Activated naive CD8-positive, alpha-beta T cell treated with anti-CD3 and anti-CD28 coated beads, Interleukin-2, amount 50 U/mL, for 24 hours (primary cell): Measurements from ENCODE around the gene RABL6.
"Not testable (repeated sequence)": the region's sequence is repeated elsewhere in the genome, so short reads cannot be mapped to it uniquely, and the experiment has no call there.

Experiments
- ATAC-seq: fragments of 150-1000 bp; cut with Tn5 transposase; one replicate; pipeline ENCODE4 v1.10.0; 2021
- DNase-seq: peaks from one replicate; pipeline ENCODE4 v3.0.0; 2021
- H3K27ac Mint-ChIP-seq: one replicate; pipeline ENCODE4 v1.8.0; 2021; ENCODE audit warnings: mild to moderate bottlenecking, mixed read lengths
- H3K27me3 Mint-ChIP-seq: one replicate; pipeline ENCODE4 v1.8.0; 2021; ENCODE audit warnings: mixed read lengths
- H3K36me3 Mint-ChIP-seq: one replicate; pipeline ENCODE4 v1.8.0; 2021; ENCODE audit warnings: low read depth, mixed read lengths
- H3K4me1 Mint-ChIP-seq: one replicate; pipeline ENCODE4 v1.8.0; 2021; ENCODE audit warnings: mixed read lengths
- H3K4me3 Mint-ChIP-seq: one replicate; pipeline ENCODE4 v1.8.0; 2021; ENCODE audit warnings: mild to moderate bottlenecking, moderate library complexity, mixed read lengths
- H3K9me3 Mint-ChIP-seq: one replicate; pipeline ENCODE4 v1.8.0; 2021; ENCODE audit warnings: mixed read lengths

RABL6 gene

DNA sequence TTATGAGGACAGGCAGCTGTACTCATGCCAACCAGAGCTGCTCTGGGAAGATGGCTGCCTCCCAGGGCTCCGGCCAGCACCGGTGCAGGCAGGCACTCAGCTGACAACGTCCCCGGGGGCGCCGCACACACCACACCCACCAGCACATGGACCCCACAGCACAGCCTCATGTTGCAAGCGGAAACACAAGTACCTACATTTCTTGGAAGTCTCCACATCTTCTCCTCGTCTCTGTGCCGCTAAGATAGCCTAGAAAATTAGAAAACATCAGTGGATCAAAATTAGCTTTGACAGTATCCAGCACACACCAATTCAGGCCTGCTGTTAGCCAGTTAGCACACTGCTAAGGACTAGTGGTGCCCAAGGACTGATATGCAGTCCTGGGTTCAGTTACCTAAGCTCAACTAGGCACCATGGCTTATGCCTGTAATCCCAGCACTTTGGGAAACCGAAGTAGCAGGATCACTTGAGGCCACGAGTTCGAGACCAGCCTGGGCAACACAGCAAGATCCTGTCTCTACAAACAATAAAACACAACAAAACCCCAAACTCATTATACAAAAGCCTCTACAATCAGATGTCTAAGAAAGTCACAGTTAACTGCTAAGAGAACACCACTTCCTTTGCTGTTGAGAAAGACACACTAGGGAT is 56.0 kb downstream of the RABL6 start:
- ATAC-seq (no peak), DNase-seq (no peak)
- no peaks in the 10 kb centered on the region for H3K9me3 Mint-ChIP-seq
- H3K4me3 Mint-ChIP-seq, result no peak overlapping the region
- peaks cover 23% of the 10 kb centered on the region for H3K4me1 Mint-ChIP-seq
- peak overlapping the region; percentile 73 for H3K27ac Mint-ChIP-seq
- peaks cover 10% of the 10 kb centered on the region for H3K36me3 Mint-ChIP-seq
- H3K27me3 Mint-ChIP-seq, result no peaks in the 10 kb centered on the region

DNA sequence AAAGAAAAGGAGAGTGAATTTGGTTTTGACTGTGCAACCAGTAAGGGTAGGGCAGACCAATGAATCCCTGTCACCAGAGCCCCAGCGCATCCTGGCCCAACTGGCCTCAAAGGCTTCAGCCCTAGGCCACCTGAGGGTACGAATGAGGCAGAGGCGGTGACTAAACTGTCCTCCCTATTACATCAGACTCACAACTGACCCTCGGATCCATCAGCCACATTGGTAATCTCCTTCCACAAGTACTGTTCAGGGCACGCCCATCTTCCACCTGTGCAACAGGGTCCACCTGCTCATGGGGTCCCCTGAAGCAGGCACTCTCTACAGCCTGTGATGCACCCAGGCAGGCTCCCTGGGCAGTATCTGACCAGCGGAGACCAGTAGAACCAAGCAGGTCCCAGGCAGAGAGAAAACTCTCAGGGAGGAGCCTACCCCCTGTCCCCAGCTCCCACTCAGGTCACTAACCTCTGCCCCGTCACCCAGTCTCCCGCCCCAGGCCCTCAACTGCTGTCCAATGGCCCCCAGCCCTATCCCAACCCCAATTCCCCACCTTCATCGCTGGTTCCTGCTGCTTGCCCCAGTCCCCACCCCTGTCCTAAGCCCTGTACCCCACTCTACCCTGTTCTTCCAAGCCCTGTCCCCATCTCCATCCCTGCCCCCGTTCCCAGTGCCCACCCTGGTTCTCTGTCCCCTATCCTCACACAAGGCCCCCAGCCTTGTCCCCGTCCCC is 57.5 kb downstream of the RABL6 start:
- H3K9me3 Mint-ChIP-seq, result no peaks in the 10 kb centered on the region
- H3K27me3 Mint-ChIP-seq, result no peaks in the 10 kb centered on the region
- peak overlapping the region; percentile 70 for H3K27ac Mint-ChIP-seq
- H3K4me1 Mint-ChIP-seq, result peaks cover 23% of the 10 kb centered on the region
- H3K36me3 Mint-ChIP-seq, result peaks cover 10% of the 10 kb centered on the region
- no peak for ATAC-seq
- H3K4me3 Mint-ChIP-seq, result peak overlapping the region; percentile 79
- DNase-seq, result no peak

DNA sequence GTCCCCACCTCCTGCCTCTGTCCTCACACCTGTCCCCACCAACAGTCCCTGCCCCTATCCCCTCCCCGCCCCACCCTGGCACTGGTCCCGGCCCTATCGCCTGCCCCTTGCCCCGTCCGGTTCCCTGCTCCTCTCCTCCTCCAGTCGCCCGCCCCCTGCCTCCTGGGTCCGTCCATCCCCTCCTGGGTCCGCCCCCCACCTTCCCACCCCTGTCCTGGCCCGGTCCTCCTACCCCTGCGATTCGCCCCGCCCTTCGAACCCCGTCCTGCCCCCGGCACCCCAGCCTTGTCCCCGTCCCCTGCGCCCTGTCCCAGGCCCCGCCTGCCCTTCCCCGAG is 58.0 kb downstream of the RABL6 start:
- Mint-ChIP-seq H3K27ac (no peak overlapping the region), H3K36me3 (peaks cover 10% of the 10 kb centered on the region), H3K9me3 (no peaks in the 10 kb centered on the region), H3K4me1 (peaks cover 23% of the 10 kb centered on the region), H3K4me3 (peak overlapping the region; percentile 79), H3K27me3 (no peaks in the 10 kb centered on the region)
- DNase-seq (no peak), ATAC-seq (peak; percentile 15)

DNA sequence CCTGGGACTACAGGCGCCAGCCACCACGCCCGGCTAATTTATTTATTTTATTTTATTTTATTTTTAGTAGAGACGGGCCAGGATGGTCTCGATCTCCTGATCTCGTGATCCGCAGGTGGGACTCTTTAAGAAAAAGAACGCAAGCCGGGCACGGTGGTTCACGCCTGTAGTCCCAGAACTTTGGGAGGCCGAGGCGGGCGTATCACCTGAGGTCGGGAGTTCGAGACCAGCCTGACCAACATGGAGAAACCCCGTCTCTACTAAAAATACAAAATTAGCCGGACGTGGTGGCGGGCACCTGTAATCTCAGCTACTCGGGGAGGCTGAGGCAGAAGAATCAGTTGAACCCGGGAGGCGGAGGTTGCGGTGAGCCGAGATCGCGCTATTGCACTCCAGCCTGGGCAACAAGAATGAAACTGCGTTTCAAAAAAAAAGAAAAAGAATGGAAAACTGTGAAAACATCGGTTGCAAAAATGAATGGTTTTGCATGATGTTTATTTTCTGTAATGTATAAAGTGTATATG is 59.2 kb downstream of the RABL6 start:
- Mint-ChIP-seq H3K4me3 (peak overlapping the region; percentile 79), H3K27ac (peak overlapping the region; percentile 42), H3K4me1 (peaks cover 23% of the 10 kb centered on the region), H3K36me3 (peaks cover 10% of the 10 kb centered on the region)
- H3K9me3 Mint-ChIP-seq, DNase-seq, H3K27me3 Mint-ChIP-seq, ATAC-seq: not testable (repeated sequence)

DNA sequence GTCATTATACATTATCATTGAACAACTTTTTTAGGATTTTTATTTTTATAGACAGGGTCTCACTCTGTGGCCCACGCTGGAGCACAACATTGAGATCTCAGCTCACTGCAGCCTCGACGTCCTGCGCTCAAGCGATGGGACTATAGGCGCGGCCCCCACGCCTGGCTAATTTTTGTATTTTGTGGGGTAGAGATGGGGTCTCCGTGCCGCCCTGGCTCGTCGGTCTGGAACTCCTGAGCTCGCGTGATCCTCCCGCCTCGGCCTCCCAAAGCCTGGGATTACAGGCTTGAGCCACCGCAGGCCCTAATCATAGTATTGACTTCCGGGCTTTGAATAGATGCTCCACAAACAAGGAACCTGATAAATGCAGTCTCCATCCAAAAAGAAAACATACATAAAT is 59.7 kb downstream of the RABL6 start:
- Mint-ChIP-seq H3K9me3 (no peaks in the 10 kb centered on the region), H3K36me3 (peaks cover 8% of the 10 kb centered on the region), H3K27me3 (no peaks in the 10 kb centered on the region), H3K4me3 (peak overlapping the region; percentile 79), H3K4me1 (peaks cover 23% of the 10 kb centered on the region), H3K27ac (peak overlapping the region; percentile 37)
- DNase-seq (no peak), ATAC-seq (no peak)

DNA sequence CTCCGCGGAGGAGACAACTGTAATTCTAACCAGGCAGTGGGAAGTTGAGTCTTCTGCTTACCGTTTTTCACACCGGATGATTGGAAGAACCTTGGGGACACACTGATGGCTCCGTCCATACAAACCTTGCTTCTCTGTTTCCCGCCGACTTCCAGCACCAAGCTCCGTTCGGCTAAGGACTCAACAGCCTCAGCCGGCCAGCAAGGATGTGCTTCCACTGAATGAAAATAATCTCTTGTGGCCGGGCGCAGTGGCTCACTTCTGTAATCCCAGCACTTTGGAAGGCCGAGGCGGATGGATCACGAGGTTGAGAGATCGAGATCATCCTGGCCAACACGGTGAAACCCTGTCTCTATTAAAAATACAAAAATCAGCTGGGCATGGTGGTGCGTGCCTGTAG is 60.2 kb downstream of the RABL6 start:
- DNase-seq (no peak), ATAC-seq (no peak)
- H3K27me3 Mint-ChIP-seq, result no peaks in the 10 kb centered on the region
- peak overlapping the region; percentile 79 for H3K4me3 Mint-ChIP-seq
- H3K4me1 Mint-ChIP-seq, result peaks cover 23% of the 10 kb centered on the region
- H3K27ac Mint-ChIP-seq, result peak overlapping the region; percentile 37
- H3K9me3 Mint-ChIP-seq, result no peaks in the 10 kb centered on the region
- peaks cover 8% of the 10 kb centered on the region for H3K36me3 Mint-ChIP-seq

DNA sequence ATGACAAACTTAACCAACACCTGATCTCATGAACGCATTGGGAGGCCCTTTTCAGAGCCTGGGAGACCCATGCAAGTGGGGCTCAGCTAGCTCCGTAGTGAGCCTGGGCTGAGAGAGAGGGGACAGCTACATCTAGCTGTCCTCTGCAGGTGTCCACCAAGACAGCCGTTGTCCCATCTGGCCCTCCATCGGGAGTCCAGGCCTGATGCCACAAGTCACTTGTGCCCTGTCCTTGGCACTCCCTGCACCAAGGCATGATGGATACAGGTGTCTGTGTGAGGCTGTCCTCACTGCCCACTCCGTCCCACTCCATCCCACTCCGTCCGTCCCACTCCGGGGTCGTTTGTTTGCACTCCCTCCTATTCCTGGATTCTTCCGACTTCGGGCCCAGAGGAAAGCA is 60.9 kb downstream of the RABL6 start:
- no peak for ATAC-seq

DNA sequence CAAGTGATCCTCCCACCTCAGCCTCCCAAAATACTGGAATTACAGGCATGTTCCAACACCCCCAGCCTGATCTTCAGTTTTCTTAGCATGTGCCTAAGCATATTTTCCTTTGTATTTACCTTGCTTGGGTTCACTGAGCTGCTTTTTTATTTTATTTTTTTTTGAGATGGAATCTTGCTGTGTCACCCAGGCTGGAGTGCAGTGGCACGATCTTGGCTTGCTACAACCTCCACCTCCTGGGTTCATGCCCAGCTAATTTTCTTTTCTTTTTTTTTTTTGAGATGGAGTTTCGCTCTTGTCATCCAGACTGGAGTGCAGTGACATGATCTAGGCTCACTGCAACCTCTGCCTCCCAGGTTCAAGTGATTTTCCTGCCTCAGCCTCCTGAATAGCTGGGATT is 61.9 kb downstream of the RABL6 start:
- H3K36me3 Mint-ChIP-seq, DNase-seq, ATAC-seq, H3K27ac Mint-ChIP-seq, H3K27me3 Mint-ChIP-seq, H3K9me3 Mint-ChIP-seq, H3K4me3 Mint-ChIP-seq: not testable (repeated sequence)
- H3K4me1 Mint-ChIP-seq, result peaks cover 15% of the 10 kb centered on the region

More for the DNA sequence above, 60.9 kb downstream of the RABL6 start:
- H3K9me3 Mint-ChIP-seq, result no peaks in the 10 kb centered on the region
- peaks cover 6% of the 10 kb centered on the region for H3K36me3 Mint-ChIP-seq
- H3K4me1 Mint-ChIP-seq, result peaks cover 23% of the 10 kb centered on the region
- peak overlapping the region; percentile 47 for H3K4me3 Mint-ChIP-seq
- H3K27me3 Mint-ChIP-seq, result no peaks in the 10 kb centered on the region
- H3K27ac Mint-ChIP-seq, result no peak overlapping the region
- no peak for DNase-seq

DNA sequence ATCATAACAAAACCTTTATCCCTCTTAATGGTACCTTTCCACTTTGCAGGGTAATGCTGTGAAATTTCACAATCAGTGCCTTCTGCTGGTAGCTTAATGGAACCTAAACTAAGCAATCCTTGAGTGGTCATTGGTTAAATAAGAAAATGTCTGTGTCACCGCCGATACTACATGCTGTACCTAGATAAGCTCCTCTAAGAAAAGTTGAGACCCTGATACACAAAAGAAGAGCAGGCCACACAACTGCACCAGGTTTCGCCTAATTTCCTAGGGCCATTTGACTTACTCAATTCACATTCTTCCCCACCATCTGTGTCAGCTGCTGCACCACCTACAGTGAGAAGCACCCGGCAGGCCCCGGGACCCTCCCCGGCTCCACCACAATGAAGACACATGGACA is 67.4 kb downstream of the RABL6 start:
- no peak for DNase-seq
- Mint-ChIP-seq H3K36me3 (no peaks in the 10 kb centered on the region), H3K27me3 (peaks cover 3% of the 10 kb centered on the region), H3K27ac (no peak overlapping the region), H3K4me1 (peaks cover 3% of the 10 kb centered on the region), H3K9me3 (no peaks in the 10 kb centered on the region), H3K4me3 (no peak overlapping the region)
- ATAC-seq, result no peak

DNA sequence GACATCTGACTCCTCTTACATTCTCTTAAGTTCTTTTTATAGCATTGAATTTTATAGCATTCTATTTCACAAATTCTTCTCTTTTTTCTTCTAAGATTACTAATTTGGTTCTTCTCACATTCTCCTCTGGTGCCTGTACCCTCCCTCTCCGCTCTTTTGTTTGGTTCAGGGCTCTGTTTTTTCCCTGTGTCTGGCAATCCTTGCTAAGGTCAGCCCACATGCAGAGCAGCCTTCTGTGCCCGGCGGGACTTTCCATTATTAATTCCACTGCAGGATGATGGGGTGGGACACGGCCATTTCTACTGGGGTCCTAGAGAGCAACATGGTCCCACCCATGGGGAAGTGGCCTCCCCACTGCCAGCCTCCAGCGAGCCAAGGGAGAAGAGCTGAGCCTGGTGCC is 68.7 kb downstream of the RABL6 start:
- H3K27ac Mint-ChIP-seq, result no peak overlapping the region
- DNase-seq (no peak), ATAC-seq (no peak)
- H3K9me3 Mint-ChIP-seq, result no peaks in the 10 kb centered on the region
- H3K36me3 Mint-ChIP-seq, result no peaks in the 10 kb centered on the region
- H3K27me3 Mint-ChIP-seq, result peaks cover 3% of the 10 kb centered on the region
- peaks cover 16% of the 10 kb centered on the region for H3K4me1 Mint-ChIP-seq
- no peak overlapping the region for H3K4me3 Mint-ChIP-seq

DNA sequence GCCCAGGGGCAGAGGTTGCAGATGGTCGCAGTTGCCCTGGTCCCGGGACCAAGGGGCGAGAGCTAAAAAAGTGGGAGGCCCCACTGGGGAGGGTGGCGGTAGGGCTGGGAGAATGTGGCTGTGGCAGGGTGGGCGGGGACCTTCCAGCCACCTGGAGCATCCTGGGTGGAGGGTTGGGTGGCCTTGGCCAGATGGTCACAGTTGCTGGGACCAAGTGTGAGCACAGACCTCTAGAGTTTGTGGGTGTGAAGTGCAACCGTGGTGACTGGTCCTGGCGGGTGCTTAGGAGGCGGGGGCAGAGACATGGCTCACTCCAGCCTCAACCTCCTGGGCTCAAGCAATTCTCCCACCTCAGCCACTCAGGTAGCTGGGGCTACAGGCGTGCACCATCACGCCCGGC is 72.9 kb downstream of the RABL6 start:
- Mint-ChIP-seq H3K9me3 (no peaks in the 10 kb centered on the region), H3K27ac (peak overlapping the region; percentile 91), H3K4me3 (no peak overlapping the region), H3K36me3 (no peaks in the 10 kb centered on the region), H3K4me1 (peaks cover 54% of the 10 kb centered on the region), H3K27me3 (peaks cover 3% of the 10 kb centered on the region)
- no peak for DNase-seq
- no peak for ATAC-seq

DNA sequence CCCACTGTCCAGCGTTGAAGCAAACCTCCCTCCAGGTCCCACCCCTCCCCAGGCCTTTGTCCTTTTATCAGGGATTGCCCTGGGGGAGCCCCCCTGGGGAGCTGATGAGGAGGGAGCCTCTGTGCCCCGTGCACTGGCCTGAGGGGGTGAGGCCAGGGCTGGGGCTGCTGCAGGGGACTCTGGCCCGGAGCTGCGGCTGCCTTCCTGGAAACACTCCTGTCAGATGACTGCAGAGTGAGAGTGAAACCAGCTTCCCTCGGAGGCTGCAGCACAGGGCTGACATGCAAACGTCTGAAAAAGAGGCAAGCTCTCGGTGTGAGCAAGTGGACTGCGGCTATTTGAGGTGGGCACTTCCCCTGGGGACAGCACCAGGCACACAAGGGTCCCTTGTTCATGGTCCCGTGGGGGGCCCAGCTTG is 74.0 kb downstream of the RABL6 start:
- DNase-seq, result peak; percentile 65
- Mint-ChIP-seq H3K4me3 (peak overlapping the region; percentile 77), H3K36me3 (no peaks in the 10 kb centered on the region), H3K27me3 (no peaks in the 10 kb centered on the region), H3K9me3 (no peaks in the 10 kb centered on the region), H3K4me1 (peaks cover 51% of the 10 kb centered on the region), H3K27ac (peak overlapping the region; percentile 91)
- ATAC-seq, result peak; percentile 41

DNA sequence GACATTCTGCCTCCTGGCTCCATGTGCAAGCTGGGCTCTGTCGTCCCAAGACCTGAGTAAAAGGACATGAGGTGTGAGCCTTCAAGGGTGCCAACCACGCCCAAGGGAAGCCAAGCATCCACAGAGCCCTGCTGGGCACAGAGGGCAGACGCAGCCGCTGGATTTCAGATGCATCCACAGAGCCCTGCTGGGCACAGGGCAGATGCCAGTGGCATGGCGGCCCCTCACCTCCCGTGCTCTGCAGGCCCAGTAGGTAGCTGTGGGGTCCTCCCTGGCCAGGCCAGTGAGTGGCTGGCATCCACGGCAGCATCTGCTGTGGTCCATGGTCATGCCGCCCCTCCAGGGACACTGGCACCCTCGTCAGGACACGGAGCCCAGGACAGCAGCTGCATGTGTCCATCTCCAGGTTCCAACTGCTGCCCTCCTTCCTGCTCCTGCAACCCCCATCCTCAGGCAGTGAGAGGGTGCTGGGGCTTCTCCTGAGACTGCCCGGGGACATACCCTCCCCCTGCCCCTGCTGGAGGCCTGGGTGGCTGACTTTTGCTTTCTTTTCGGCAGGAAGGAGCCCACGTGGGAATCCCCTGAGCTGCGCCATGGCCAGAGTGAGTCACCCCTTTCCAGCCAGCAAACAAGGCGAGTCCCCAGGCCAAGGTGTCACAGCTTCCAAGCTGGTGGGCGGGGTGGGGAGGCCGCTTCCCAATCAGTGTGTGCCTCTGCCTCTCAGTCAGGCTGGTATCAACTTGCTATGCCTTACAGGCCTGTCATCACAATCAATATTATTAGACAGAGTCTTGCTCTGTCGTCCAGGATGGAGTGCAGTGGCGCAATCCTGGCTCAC is 74.6 kb downstream of the RABL6 start:
- no peaks in the 10 kb centered on the region for H3K36me3 Mint-ChIP-seq
- peak overlapping the region; percentile 91 for H3K27ac Mint-ChIP-seq
- ATAC-seq, result peak; percentile 76
- H3K4me3 Mint-ChIP-seq, result peak overlapping the region; percentile 77
- peak; percentile 92 for DNase-seq
- peaks cover 56% of the 10 kb centered on the region for H3K4me1 Mint-ChIP-seq
- no peaks in the 10 kb centered on the region for H3K27me3 Mint-ChIP-seq
- H3K9me3 Mint-ChIP-seq, result no peaks in the 10 kb centered on the region

DNA sequence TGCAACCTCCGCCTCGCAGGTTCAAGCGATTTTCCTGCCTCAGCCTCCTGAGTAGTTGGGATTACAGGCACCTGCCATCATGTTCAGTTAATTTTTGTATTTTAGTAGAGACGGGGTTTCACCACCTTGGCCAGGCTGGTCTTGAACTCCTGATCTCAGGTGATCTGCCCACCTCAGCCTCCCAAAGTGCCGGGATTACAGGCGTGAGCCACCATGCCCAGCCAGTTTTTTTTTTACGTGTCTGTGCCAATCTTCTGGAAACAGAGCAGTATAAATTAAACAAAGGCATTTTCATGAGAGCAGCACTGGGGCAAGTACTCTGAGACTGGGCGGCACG is 75.2 kb downstream of the RABL6 start:
- Mint-ChIP-seq H3K4me1 (peaks cover 59% of the 10 kb centered on the region), H3K4me3 (peak overlapping the region; percentile 77), H3K27ac (peak overlapping the region; percentile 91)
- ATAC-seq, H3K36me3 Mint-ChIP-seq, H3K9me3 Mint-ChIP-seq, DNase-seq, H3K27me3 Mint-ChIP-seq: not testable (repeated sequence)

DNA sequence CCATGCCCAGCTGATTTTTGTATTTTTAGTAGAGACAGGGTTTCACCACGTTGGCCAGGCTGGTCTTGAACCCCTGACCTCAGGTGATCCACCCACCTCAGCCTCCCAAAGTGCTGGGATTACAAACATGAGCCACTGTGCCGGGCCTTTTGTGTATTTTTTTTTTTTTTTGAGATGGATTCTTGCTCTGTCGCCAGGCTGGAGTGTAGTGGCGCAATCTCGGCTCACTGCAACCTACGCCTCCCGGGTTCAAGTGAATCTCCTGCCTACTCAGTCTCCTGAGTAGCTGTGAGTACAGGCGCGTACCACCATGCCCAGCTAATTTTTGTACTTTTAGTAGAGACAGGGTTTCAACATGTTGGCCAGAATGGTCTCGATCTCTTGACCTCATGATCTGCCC is 75.9 kb downstream of the RABL6 start:
- H3K4me3 Mint-ChIP-seq, DNase-seq, H3K9me3 Mint-ChIP-seq, H3K27me3 Mint-ChIP-seq, ATAC-seq, H3K36me3 Mint-ChIP-seq: not testable (repeated sequence)
- Mint-ChIP-seq H3K4me1 (peaks cover 67% of the 10 kb centered on the region), H3K27ac (peak overlapping the region; percentile 91)
